Small intestine (tissue), 7 donors: ENCODE data around the gene TLR2. TPM values are rescaled to one million over a fixed set of nuclear protein-coding genes. Genes with fewer than 3 reads are reported as not detected.

Experiments
- DNase-seq, 2 donors: peaks; one replicate each; pipeline versions ENCODE4 v3.0.0 to v3.0.0-alpha.2; 2013
- FAIRE-seq: peaks from 2 replicates; lab custom pipeline; 2012; peaks lifted over from hg19 to GRCh38; lab: Jason Lieb, UNC
- H3K27ac ChIP-seq, 3 donors: one replicate each; pipeline ENCODE4 v1.5.1; 2013; ENCODE audit warnings: low read length in 2 of 3, mild to moderate bottlenecking in 2 of 3, control low read depth in 1 of 3, inconsistent platforms in 1 of 3, low read depth in 1 of 3, moderate library complexity in 1 of 3
- H3K27me3 ChIP-seq, 3 donors: one replicate each; pipeline ENCODE4 v1.6.1; 2013; ENCODE audit warnings: low read length in 3 of 3, inconsistent platforms in 1 of 3; ENCODE audit not compliant: control insufficient read depth in 3 of 3, insufficient read depth in 3 of 3
- H3K36me3 ChIP-seq, 3 donors: one replicate each; pipeline ENCODE4 v1.6.1; 2013; ENCODE audit warnings: low read length in 3 of 3, inconsistent platforms in 1 of 3, low read depth in 1 of 3, mild to moderate bottlenecking in 1 of 3, moderate library complexity in 1 of 3; ENCODE audit not compliant: control insufficient read depth in 3 of 3, insufficient read depth in 2 of 3
- H3K4me1 ChIP-seq, 3 donors: one replicate each; pipeline ENCODE4 v1.6.1; 2013; ENCODE audit warnings: low read length in 2 of 3, inconsistent platforms in 1 of 3, low read depth in 1 of 3, mild to moderate bottlenecking in 1 of 3, moderate library complexity in 1 of 3; ENCODE audit not compliant: control insufficient read depth in 3 of 3, insufficient read depth in 2 of 3
- H3K4me3 ChIP-seq, 3 donors: one replicate each; pipeline ENCODE4 v1.5.1; 2013; ENCODE audit warnings: low read length in 3 of 3, control low read depth in 1 of 3, inconsistent platforms in 1 of 3, low read depth in 1 of 3, mild to moderate bottlenecking in 1 of 3, moderate library complexity in 1 of 3
- H3K9me3 ChIP-seq, 2 donors: one replicate each; pipeline ENCODE4 v1.6.1; 2013; ENCODE audit warnings: low read depth in 1 of 2, low read length in 1 of 2; ENCODE audit not compliant: control insufficient read depth in 2 of 2, insufficient read depth in 1 of 2
- WGBS, 3 donors: extraction: QIAGEN DNeasy Blood & Tissue Kit; methylation state at CpG; one replicate each; pipeline ENCODE4 v1.1.7; 2013; 5-methylcytosine and 5-hydroxymethylcytosine counted together
- polyA plus RNA-seq, 4 donors: library from polyadenylated mRNA; stranded (reverse) in 3 of 4; unstranded in 1 of 4; fragments of 200-250 nt in 3 of 4; fragments of 120-200 nt in 1 of 4; gene quantifications; one replicate each; pipeline versions ENCODE4 v1.2.1 to v1.2.3, GENCODE V29; 2013
- donor health status: healthy with polysubstance abuse.
- donor health status: control.
- donor health status: control.
- donor health status: Bipolar disorder and iron deficiency.
- donor health status: healthy.

The TLR2 gene
- polyA plus RNA-seq, 4 donors = 1.4 to 11.2 (median 3.1) TPM

DNA sequence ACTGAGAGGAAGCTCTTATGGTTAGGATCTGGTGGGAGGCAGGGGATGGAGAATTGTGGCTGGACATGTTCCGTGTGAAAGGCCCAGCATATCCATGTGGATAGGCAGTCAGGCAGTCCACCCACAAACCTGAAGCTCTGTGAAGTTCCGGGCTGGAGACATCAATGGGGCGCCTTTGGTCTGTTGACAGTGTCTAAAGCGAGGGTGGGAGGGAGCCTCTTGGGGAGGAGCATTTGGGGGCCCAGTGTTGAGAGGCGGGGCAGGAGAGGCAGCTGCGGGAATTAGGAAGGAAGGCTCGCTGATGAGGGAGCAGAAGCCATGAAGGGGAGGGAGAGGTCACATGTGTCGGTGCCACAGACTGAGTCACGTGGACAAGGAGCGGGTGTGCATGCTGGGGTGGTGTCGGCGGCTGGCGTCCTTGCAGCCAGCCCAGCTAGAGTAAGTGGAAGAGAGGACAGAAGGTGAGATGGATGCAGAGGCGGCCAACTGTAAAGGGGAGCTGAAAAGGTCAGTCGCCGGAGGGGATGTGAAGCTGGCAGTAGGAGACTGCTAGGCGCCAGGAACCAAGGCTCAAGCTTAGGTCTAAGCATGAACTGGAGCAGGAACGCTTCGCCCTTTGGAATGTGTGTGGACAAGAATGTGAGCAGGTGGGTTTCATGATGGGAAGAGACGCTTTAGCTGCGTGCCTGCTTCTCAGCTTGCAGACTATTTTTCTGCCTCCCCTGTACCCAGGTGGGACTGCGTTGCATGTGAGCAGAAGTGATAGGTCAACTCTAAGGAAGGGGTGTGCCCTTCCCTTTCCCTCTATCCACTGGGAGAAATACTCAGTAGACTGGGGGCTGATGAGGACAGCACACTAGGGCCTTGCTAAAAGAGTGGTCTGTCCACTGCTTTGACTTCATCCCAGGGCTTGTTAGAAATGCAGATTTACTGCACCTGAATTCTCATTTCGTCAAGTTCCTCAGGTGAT, 44.0 kb upstream of the TLR2 start:
- H3K36me3 ChIP-seq = peaks cover 0 to 16% (median 2%) of the 10 kb centered on the region in 3 donors
- H3K4me3 ChIP-seq = no peak overlapping the region
- peaks cover 0 to under 1% of the 10 kb centered on the region in 2 donors for H3K9me3 ChIP-seq
- no peak overlapping the region for H3K27ac ChIP-seq
- no peak for FAIRE-seq
- no peaks in the 10 kb centered on the region for H3K27me3 ChIP-seq
- DNase-seq = no peak
- H3K4me1 ChIP-seq = no peaks in the 10 kb centered on the region
- WGBS, 3 donors = 80 to 89% (median 88%) methylated on average over 23 of the region's 23 CpGs

DNA sequence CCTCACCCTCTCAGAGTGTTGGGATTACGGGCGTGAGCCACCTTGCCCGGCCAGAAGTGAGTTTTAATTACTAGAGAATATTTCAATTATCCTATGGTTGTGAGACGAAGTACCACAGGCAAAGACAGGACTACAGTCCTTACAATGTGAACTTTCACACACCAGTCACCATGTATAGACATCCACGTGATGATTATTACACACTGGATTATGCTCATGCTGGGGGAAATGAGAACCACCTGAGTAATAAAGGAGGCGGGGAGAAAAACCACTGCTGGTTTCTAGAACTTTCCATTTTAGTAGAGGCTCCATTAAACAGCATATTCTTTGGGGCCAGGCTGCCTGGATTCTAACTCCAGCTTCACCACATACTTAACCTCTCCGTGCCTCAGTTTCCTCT, 42.5 kb upstream of the TLR2 start:
- Histone ChIP-seq H3K27me3 (no peaks in the 10 kb centered on the region), H3K9me3 (peaks cover 0 to 3% of the 10 kb centered on the region in 2 donors), H3K27ac (no peak overlapping the region), H3K36me3 (peaks cover 0 to 8% (median 0%) of the 10 kb centered on the region in 3 donors), H3K4me1 (no peaks in the 10 kb centered on the region), H3K4me3 (no peak overlapping the region)
- no peak for FAIRE-seq
- 72 to 83% (median 74%) methylated on average over 7 of the region's 7 CpGs for WGBS, 3 donors
- DNase-seq = no peak

DNA sequence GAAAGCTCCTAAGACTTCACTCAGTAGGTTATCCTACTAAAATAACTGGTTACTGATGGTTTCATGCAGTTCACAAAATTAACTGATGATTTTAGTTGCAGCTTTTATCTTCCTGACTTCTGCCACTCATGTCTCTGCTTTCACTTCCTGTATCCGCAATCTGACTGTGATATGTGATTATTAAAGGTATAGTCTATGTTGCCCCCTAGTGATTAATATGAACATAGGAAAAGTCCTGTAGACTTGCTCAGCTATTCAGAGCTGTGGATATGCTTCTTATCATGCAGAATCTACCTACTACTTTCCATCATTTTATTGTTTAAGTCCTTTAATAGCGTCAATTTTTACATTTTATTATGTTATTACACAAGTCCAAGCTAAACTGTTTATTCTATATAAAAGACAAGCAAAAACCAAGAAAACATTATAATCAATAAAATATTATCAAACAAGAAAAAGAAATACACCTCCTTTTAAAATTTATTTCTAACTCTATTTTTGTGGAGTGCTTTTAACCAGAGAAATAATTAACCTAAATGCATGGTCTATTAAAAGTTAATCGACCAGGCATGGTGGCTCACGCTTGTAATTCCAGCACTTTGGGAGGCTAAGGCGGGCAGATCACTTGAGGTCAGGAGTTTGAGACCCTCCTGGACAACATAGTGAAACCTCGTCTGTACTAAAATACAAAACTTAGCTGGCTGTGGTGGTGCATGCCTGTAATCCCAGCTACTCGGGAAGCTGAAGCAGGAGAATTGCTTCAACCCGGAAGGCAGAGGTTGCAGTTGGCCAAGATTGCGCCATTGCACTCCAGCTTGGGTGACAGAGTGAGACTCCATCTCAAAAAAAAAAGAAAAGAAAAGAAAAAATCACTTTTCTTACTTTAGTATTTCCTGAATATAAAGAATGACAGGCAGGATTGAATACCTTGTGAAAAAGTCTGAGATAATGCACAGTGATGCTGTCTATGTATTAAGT, 40.4 kb upstream of the TLR2 start:
- no peak overlapping the region for H3K4me3 ChIP-seq
- peak; percentile 41 to 74 for DNase-seq
- WGBS, 3 donors = 69 to 81% (median 72%) methylated on average over 9 of the region's 9 CpGs
- H3K4me1 ChIP-seq = no peaks in the 10 kb centered on the region
- no peaks in the 10 kb centered on the region for H3K27me3 ChIP-seq
- peak; percentile 47 for FAIRE-seq
- no peaks in the 10 kb centered on the region for H3K36me3 ChIP-seq
- H3K27ac ChIP-seq = no peak overlapping the region
- peaks cover 0 to 3% of the 10 kb centered on the region in 2 donors for H3K9me3 ChIP-seq

DNA sequence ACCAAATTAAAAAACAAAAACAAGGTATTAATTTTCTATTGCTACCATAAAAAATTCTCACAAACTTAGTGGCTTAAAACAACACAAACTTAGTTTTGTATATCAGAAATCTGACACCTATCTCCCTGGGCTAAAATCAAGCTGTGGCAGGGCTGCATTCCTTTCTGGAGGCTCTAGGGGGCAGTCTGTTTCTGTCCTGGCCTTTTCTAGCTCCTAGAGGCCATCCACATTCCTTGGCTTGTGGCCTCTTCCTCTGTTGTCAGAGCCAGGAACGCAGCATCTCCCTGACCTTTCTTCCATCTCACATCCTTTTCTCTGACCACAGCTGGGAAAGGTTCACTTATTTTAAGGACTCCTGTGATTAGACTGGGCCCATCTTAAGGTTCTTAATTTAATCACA, 38.9 kb upstream of the TLR2 start:
- H3K27me3 ChIP-seq = no peaks in the 10 kb centered on the region
- 78 to 100% (median 93%) methylated on average over 1 of the region's 1 CpG for WGBS, 3 donors
- no peaks in the 10 kb centered on the region for H3K36me3 ChIP-seq
- H3K4me3 ChIP-seq = no peak overlapping the region
- FAIRE-seq = no peak
- H3K27ac ChIP-seq = no peak overlapping the region
- H3K4me1 ChIP-seq = no peaks in the 10 kb centered on the region
- peaks cover 0 to 3% of the 10 kb centered on the region in 2 donors for H3K9me3 ChIP-seq
- no peak for DNase-seq

DNA sequence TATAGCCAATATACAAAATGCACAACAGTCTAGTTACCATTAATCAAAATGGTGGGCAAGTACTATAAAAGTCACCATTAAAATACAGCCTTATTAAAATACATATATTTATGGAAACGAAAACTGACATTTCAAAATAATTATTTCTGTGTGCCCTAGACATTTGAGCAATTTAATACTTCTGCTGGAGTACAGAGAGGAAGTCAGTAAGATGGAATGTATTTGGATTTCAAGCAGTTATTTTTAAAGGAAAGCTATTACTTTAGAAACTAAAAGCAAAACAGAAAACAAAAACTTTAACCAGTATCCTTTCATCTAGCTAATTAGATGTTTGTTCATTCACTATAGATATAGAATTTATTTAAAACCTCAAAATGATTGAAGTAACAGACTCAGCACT, 37.8 kb upstream of the TLR2 start:
- Histone ChIP-seq H3K4me3 (no peak overlapping the region), H3K27me3 (no peaks in the 10 kb centered on the region), H3K4me1 (no peaks in the 10 kb centered on the region), H3K27ac (no peak overlapping the region), H3K36me3 (no peaks in the 10 kb centered on the region), H3K9me3 (peaks cover 0 to 3% of the 10 kb centered on the region in 2 donors)
- DNase-seq = no peak
- FAIRE-seq = no peak
- 59 to 87% (median 86%) methylated on average over 1 of the region's 1 CpG for WGBS, 3 donors

DNA sequence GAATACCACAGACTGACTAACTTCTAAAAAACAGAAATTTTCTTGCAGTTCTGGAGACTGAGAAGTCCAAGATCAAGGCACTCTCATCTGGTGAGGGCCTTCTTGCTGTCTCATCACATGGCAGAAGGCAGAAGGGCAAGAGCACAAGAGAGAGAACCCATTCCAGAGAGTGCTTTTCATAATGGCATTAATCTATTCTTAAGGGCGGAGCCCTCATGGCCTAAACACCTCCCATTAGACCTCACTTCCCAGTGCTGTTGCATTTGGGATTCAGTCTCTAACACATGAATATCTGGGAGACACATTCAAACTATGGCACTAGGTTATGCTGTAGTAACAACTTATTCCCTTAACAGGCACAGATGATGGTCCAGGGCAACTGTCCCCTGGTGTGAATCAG, 37.1 kb upstream of the TLR2 start:
- FAIRE-seq = no peak
- no peak overlapping the region for H3K27ac ChIP-seq
- H3K9me3 ChIP-seq = peaks cover 0 to 3% of the 10 kb centered on the region in 2 donors
- DNase-seq = no peak
- whole genome bisulfite sequencing, 3 donors = 96 to 100% (median 100%) methylated on average over 1 of the region's 1 CpG
- H3K4me3 ChIP-seq = no peak overlapping the region
- H3K4me1 ChIP-seq = no peaks in the 10 kb centered on the region
- no peaks in the 10 kb centered on the region for H3K27me3 ChIP-seq
- H3K36me3 ChIP-seq = no peaks in the 10 kb centered on the region

DNA sequence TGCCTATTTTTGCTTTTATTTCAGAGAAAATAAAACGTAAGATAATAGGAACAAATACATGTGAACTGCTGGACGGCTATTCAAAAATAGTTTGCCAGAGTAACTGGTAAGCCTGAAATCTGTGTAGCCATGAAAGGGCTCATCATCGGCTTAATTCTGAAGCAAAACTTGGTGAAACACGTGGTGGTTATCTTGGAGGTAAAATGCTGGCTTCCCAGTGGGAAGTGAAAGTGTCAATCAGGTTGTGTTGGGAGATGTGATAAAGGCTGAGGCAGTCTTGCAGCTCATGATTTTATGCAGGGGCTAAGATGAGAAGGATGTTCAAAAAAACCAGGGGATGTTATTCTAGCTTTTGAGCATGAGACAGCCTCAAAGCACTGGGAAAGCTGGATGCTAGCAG, 36.1 kb upstream of the TLR2 start:
- H3K27ac ChIP-seq = no peak overlapping the region
- WGBS, 3 donors = 61 to 69% (median 68%) methylated on average over 4 of the region's 4 CpGs
- H3K4me3 ChIP-seq = no peak overlapping the region
- no peak for DNase-seq
- no peaks in the 10 kb centered on the region for H3K36me3 ChIP-seq
- no peaks in the 10 kb centered on the region for H3K27me3 ChIP-seq
- no peak for FAIRE-seq
- H3K4me1 ChIP-seq = no peaks in the 10 kb centered on the region
- H3K9me3 ChIP-seq = peaks cover 0 to 3% of the 10 kb centered on the region in 2 donors

DNA sequence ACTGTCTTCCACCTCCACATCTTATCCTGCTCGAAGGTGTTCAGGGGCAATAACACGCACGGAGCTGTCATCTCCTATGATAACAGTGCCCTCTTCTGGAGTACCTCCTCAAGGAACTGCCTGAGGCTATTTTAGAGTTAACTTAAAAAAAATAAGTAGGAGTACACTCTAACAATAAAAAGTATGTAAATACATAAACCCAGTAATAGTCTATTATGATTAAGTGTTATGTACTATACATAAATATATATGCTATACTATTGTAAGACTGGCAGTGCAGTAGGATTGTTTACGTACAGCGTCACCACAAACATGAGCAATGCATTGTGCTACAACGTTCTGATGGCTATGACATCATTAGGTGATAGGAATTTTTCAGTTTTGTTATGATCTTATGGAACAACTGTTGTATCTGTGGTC, 34.5 kb upstream of the TLR2 start:
- WGBS, 3 donors = 38 to 54% (median 45%) methylated on average over 6 of the region's 6 CpGs
- Histone ChIP-seq H3K4me3 (no peak overlapping the region), H3K9me3 (peaks cover 0 to 3% of the 10 kb centered on the region in 2 donors), H3K36me3 (no peaks in the 10 kb centered on the region), H3K4me1 (no peaks in the 10 kb centered on the region), H3K27ac (no peak overlapping the region), H3K27me3 (no peaks in the 10 kb centered on the region)
- DNase-seq (peak in 1 of 2 donors; percentile 20), FAIRE-seq (no peak)
